GM23338 (cell line): ENCODE data around the gene PIK3R4. TPM values are rescaled to one million over a fixed set of nuclear protein-coding genes. Genes with fewer than 3 reads are reported as not detected.

Experiments
- ATAC-seq: fragments of 200-7000 bp; cut with Tn5 transposase; 3 replicates; pipeline ENCODE4 v1.9.1; 2020
- DNase-seq: peaks from one replicate; pipeline ENCODE4 v3.0.0-alpha.2; 2015; ENCODE audit warnings: low spot score
- H2AFZ ChIP-seq: fragments of 200-600 bp; sonication (generic); 2 replicates; pipeline ENCODE4 v1.8.0; 2016; ENCODE audit warnings: antibody characterized with exemption, mild to moderate bottlenecking, moderate library complexity
- H3F3A ChIP-seq: fragments of 200-600 bp; sonication (generic); replicated peaks from 2 replicates; pipeline ENCODE4 v1.8.0; 2017; ENCODE audit warnings: antibody characterized with exemption, mixed run types, low read depth
- H3K27ac ChIP-seq: fragments of 200-600 bp; sonication (generic); 2 replicates; pipeline ENCODE4 v1.6.1; 2016; ENCODE audit warnings: low read depth
- H3K27me3 ChIP-seq: fragments of 200-600 bp; sonication (generic); 2 replicates; pipeline ENCODE4 v1.8.0; 2016; ENCODE audit warnings: mild to moderate bottlenecking, mixed run types, moderate library complexity; ENCODE audit not compliant: insufficient read depth
- H3K36me3 ChIP-seq: fragments of 200-600 bp; sonication (generic); 2 replicates; pipeline ENCODE4 v1.8.0; 2016; ENCODE audit warnings: mild to moderate bottlenecking; ENCODE audit not compliant: insufficient read depth
- H3K4me1 ChIP-seq: fragments of 200-600 bp; sonication (generic); 2 replicates; pipeline ENCODE4 v1.8.0; 2016; ENCODE audit warnings: mild to moderate bottlenecking, moderate library complexity; ENCODE audit not compliant: insufficient read depth
- H3K4me2 ChIP-seq: fragments of 200-600 bp; sonication (generic); 2 replicates; pipeline ENCODE4 v1.7.1; 2017; ENCODE audit warnings: mixed run types
- H3K4me3 ChIP-seq: fragments of 200-600 bp; sonication (generic); 2 replicates; pipeline ENCODE4 v1.6.1; 2016; ENCODE audit warnings: mixed run types
- H3K79me2 ChIP-seq: fragments of 200-600 bp; sonication (generic); replicated peaks from 2 replicates; pipeline ENCODE4 v1.8.0; 2017; ENCODE audit warnings: mild to moderate bottlenecking; ENCODE audit not compliant: insufficient read depth
- H3K9me2 ChIP-seq: fragments of 200-600 bp; sonication (generic); 2 replicates; pipeline ENCODE4 v1.8.0; 2017; ENCODE audit not compliant: insufficient read depth
- H4K20me1 ChIP-seq: fragments of 200-600 bp; sonication (generic); replicated peaks from 2 replicates; pipeline ENCODE4 v1.8.0; 2017; ENCODE audit warnings: mild to moderate bottlenecking; ENCODE audit not compliant: insufficient read depth
- H3K27ac Mint-ChIP-seq: 2 replicates; pipeline ENCODE4 v1.8.0; 2020; ENCODE audit warnings: inconsistent platforms, mild to moderate bottlenecking, moderate library complexity, mixed read lengths
- H3K27me3 Mint-ChIP-seq: 3 replicates; pipeline ENCODE4 v1.8.0; 2022; ENCODE audit warnings: low read depth, mild to moderate bottlenecking, moderate library complexity, mixed read lengths, inconsistent platforms; ENCODE audit not compliant: insufficient read depth, poor library complexity
- H3K36me3 Mint-ChIP-seq: 3 replicates; pipeline ENCODE4 v1.8.0; 2021; ENCODE audit warnings: low read depth, mild to moderate bottlenecking, inconsistent platforms, moderate library complexity, mixed read lengths
- H3K4me1 Mint-ChIP-seq: 3 replicates; pipeline ENCODE4 v1.8.0; 2020; ENCODE audit warnings: mild to moderate bottlenecking, inconsistent platforms, mixed read lengths
- H3K4me3 Mint-ChIP-seq: 3 replicates; pipeline ENCODE4 v1.8.0; 2021; ENCODE audit warnings: moderate library complexity, mild to moderate bottlenecking, inconsistent platforms, mixed read lengths
- H3K9me3 Mint-ChIP-seq: 3 replicates; pipeline ENCODE4 v1.8.0; 2020; ENCODE audit warnings: moderate library complexity, mild to moderate bottlenecking, inconsistent platforms, mixed read lengths
- EZH2 ChIP-seq: fragments of 200-600 bp; sonication (generic); IDR thresholded peaks from one replicate; pipeline ENCODE4 v1.8.0; 2017; ENCODE audit warnings: antibody characterized with exemption, mild to moderate bottlenecking, low read depth; ENCODE audit not compliant: unreplicated experiment
- EZH2phosphoT487 ChIP-seq: fragments of 200-600 bp; sonication (generic); IDR thresholded peaks from one replicate; pipeline ENCODE4 v1.8.1; 2018; ENCODE audit warnings: antibody characterized with exemption; ENCODE audit not compliant: unreplicated experiment
- JUNB ChIP-seq: IDR thresholded peaks from one replicate; pipeline ENCODE4 v1.6.1; 2016; ENCODE audit warnings: antibody characterized with exemption; ENCODE audit not compliant: unreplicated experiment
- NANOG ChIP-seq: IDR thresholded peaks from 2 replicates; pipeline ENCODE4 v1.6.1; 2016; ENCODE audit warnings: antibody characterized with exemption, borderline replicate concordance
- POLR2AphosphoS5 ChIP-seq: IDR thresholded peaks from 2 replicates; pipeline ENCODE4 v1.6.1; 2016; ENCODE audit warnings: antibody characterized with exemption, low read depth
- STAT1 ChIP-seq: IDR thresholded peaks from one replicate; pipeline ENCODE4 v1.6.1; 2016; ENCODE audit warnings: antibody characterized with exemption; ENCODE audit not compliant: unreplicated experiment
- ZNF114 ChIP-seq: fragments of 250-450 bp; sonication (Bioruptor Pico); IDR thresholded peaks from 2 replicates; pipeline ENCODE4 v1.5.0; 2020; ENCODE audit warnings: mild to moderate bottlenecking, moderate library complexity
- ZNF331 ChIP-seq: fragments of 250-450 bp; sonication (Bioruptor Pico); IDR thresholded peaks from 2 replicates; pipeline ENCODE4 v1.5.0; 2020; ENCODE audit warnings: low read depth, mild to moderate bottlenecking, moderate library complexity
- polyA plus RNA-seq: library from polyadenylated mRNA; unstranded; fragments of >200 nt; fragmentation: Nextera tagmentation; extraction: Ambion mirVana; gene quantifications from 2 replicates; pipeline ENCODE4 v1.2.1, GENCODE V29; 2016
- total RNA-seq: library from RNA; depleted of rRNA; stranded (reverse); fragments of >200 nt; shearing (Covaris generic); gene quantifications from 2 replicates; pipeline ENCODE4 v1.2.3, GENCODE V29; 2014
- TF ChIP-seq, protein P1 (sequence below): IDR thresholded peaks from 2 replicates; pipeline ENCODE4 v1.6.1; 2016; ENCODE audit warnings: antibody characterized with exemption
- TF ChIP-seq, protein P2 (sequence below): fragments of 250-450 bp; sonication (Bioruptor Pico); IDR thresholded peaks from 2 replicates; pipeline ENCODE4 v1.5.0; 2020; ENCODE audit warnings: mild to moderate bottlenecking, moderate library complexity
- TF ChIP-seq, protein P3 (sequence below): IDR thresholded peaks from one replicate; pipeline ENCODE4 v1.6.1; 2018; ENCODE audit warnings: antibody characterized with exemption; ENCODE audit not compliant: unreplicated experiment
- TF ChIP-seq, protein P4 (sequence below), 2 experiments: fragments of 200-600 bp in 1 of 2; sonication (generic) in 1 of 2; conservative IDR thresholded peaks; 2 replicates each; pipeline versions ENCODE4 v1.5.1 to v1.6.1; 2016 to 2017; ENCODE audit warnings: antibody characterized with exemption in 2 of 2, low read depth in 2 of 2, mild to moderate bottlenecking in 2 of 2, moderate library complexity in 1 of 2

The PIK3R4 gene
- total and polyA plus RNA-seq, 2 experiments from 2014 or later: 48.8 to 65.1 TPM

DNA sequence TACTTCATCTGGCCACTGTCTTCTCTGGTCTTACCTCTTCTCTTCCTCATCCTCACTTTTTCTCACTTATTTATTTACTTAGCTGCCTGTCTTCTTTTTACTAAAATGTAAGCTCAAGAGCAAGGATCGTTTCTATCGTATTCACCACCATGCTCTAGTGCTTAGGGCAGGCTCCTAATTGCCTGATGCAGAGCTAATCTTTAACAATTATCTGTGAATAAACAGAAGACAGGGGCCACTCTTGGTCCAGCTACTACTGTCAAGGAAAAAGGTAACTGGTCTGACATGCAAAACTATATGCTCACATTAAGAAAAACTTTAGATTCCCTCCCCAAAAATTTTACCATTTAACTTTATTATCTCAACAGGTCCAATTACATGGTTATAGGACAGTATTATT is 17.5 kb downstream of the PIK3R4 start:
- H4K20me1 ChIP-seq: 0 out of 2 replicates have a peak, but pooled peaks cover under 1% of the 10 kb centered on the region
- Mint-ChIP-seq H3K36me3 (peaks cover 9% of the 10 kb centered on the region; the same call in 2 of the 3 replicates), H3K4me1 (peaks cover 7% of the 10 kb centered on the region; the same call in 2 of the 3 replicates), H3K27me3 (no peaks in the 10 kb centered on the region), H3K9me3 (no peaks in the 10 kb centered on the region), H3K27ac (no peak overlapping the region), H3K4me3 (no peak overlapping the region)
- H3K27me3 ChIP-seq: no peaks in the 10 kb centered on the region
- no peaks in the 10 kb centered on the region for H3K9me2 ChIP-seq
- no peak overlapping the region for H3K27ac ChIP-seq
- H2AFZ ChIP-seq: no peak overlapping the region
- TF ChIP-seq, protein P1, sequence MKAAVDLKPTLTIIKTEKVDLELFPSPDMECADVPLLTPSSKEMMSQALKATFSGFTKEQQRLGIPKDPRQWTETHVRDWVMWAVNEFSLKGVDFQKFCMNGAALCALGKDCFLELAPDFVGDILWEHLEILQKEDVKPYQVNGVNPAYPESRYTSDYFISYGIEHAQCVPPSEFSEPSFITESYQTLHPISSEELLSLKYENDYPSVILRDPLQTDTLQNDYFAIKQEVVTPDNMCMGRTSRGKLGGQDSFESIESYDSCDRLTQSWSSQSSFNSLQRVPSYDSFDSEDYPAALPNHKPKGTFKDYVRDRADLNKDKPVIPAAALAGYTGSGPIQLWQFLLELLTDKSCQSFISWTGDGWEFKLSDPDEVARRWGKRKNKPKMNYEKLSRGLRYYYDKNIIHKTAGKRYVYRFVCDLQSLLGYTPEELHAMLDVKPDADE: no peak
- TF ChIP-seq, protein P2, sequence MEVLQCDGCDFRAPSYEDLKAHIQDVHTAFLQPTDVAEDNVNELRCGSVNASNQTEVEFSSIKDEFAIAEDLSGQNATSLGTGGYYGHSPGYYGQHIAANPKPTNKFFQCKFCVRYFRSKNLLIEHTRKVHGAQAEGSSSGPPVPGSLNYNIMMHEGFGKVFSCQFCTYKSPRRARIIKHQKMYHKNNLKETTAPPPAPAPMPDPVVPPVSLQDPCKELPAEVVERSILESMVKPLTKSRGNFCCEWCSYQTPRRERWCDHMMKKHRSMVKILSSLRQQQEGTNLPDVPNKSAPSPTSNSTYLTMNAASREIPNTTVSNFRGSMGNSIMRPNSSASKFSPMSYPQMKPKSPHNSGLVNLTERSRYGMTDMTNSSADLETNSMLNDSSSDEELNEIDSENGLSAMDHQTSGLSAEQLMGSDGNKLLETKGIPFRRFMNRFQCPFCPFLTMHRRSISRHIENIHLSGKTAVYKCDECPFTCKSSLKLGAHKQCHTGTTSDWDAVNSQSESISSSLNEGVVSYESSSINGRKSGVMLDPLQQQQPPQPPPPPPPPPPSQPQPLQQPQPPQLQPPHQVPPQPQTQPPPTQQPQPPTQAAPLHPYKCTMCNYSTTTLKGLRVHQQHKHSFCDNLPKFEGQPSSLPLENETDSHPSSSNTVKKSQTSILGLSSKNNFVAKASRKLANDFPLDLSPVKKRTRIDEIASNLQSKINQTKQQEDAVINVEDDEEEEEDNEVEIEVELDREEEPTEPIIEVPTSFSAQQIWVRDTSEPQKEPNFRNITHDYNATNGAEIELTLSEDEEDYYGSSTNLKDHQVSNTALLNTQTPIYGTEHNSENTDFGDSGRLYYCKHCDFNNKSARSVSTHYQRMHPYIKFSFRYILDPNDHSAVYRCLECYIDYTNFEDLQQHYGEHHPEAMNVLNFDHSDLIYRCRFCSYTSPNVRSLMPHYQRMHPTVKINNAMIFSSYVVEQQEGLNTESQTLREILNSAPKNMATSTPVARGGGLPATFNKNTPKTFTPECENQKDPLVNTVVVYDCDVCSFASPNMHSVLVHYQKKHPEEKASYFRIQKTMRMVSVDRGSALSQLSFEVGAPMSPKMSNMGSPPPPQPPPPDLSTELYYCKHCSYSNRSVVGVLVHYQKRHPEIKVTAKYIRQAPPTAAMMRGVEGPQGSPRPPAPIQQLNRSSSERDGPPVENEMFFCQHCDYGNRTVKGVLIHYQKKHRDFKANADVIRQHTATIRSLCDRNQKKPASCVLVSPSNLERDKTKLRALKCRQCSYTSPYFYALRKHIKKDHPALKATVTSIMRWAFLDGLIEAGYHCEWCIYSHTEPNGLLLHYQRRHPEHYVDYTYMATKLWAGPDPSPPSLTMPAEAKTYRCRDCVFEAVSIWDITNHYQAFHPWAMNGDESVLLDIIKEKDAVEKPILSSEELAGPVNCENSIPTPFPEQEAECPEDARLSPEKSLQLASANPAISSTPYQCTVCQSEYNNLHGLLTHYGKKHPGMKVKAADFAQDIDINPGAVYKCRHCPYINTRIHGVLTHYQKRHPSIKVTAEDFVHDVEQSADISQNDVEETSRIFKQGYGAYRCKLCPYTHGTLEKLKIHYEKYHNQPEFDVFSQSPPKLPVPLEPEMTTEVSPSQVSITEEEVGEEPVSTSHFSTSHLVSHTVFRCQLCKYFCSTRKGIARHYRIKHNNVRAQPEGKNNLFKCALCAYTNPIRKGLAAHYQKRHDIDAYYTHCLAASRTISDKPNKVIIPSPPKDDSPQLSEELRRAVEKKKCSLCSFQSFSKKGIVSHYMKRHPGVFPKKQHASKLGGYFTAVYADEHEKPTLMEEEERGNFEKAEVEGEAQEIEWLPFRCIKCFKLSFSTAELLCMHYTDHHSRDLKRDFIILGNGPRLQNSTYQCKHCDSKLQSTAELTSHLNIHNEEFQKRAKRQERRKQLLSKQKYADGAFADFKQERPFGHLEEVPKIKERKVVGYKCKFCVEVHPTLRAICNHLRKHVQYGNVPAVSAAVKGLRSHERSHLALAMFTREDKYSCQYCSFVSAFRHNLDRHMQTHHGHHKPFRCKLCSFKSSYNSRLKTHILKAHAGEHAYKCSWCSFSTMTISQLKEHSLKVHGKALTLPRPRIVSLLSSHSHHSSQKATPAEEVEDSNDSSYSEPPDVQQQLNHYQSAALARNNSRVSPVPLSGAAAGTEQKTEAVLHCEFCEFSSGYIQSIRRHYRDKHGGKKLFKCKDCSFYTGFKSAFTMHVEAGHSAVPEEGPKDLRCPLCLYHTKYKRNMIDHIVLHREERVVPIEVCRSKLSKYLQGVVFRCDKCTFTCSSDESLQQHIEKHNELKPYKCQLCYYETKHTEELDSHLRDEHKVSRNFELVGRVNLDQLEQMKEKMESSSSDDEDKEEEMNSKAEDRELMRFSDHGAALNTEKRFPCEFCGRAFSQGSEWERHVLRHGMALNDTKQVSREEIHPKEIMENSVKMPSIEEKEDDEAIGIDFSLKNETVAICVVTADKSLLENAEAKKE (CRISPR knock-in tag): no peak
- no peak for TF ChIP-seq POLR2AphosphoS5
- TF ChIP-seq, protein P3, sequence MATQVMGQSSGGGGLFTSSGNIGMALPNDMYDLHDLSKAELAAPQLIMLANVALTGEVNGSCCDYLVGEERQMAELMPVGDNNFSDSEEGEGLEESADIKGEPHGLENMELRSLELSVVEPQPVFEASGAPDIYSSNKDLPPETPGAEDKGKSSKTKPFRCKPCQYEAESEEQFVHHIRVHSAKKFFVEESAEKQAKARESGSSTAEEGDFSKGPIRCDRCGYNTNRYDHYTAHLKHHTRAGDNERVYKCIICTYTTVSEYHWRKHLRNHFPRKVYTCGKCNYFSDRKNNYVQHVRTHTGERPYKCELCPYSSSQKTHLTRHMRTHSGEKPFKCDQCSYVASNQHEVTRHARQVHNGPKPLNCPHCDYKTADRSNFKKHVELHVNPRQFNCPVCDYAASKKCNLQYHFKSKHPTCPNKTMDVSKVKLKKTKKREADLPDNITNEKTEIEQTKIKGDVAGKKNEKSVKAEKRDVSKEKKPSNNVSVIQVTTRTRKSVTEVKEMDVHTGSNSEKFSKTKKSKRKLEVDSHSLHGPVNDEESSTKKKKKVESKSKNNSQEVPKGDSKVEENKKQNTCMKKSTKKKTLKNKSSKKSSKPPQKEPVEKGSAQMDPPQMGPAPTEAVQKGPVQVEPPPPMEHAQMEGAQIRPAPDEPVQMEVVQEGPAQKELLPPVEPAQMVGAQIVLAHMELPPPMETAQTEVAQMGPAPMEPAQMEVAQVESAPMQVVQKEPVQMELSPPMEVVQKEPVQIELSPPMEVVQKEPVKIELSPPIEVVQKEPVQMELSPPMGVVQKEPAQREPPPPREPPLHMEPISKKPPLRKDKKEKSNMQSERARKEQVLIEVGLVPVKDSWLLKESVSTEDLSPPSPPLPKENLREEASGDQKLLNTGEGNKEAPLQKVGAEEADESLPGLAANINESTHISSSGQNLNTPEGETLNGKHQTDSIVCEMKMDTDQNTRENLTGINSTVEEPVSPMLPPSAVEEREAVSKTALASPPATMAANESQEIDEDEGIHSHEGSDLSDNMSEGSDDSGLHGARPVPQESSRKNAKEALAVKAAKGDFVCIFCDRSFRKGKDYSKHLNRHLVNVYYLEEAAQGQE: no peak
- no peak for TF ChIP-seq STAT1
- no peak for TF ChIP-seq JUNB
- TF ChIP-seq EZH2phosphoT487: no peak
- no peak for TF ChIP-seq ZNF114 (CRISPR knock-in tag)
- no peak for TF ChIP-seq EZH2
- TF ChIP-seq ZNF331: no peak
- no peak for TF ChIP-seq NANOG
- TF ChIP-seq, protein P4, sequence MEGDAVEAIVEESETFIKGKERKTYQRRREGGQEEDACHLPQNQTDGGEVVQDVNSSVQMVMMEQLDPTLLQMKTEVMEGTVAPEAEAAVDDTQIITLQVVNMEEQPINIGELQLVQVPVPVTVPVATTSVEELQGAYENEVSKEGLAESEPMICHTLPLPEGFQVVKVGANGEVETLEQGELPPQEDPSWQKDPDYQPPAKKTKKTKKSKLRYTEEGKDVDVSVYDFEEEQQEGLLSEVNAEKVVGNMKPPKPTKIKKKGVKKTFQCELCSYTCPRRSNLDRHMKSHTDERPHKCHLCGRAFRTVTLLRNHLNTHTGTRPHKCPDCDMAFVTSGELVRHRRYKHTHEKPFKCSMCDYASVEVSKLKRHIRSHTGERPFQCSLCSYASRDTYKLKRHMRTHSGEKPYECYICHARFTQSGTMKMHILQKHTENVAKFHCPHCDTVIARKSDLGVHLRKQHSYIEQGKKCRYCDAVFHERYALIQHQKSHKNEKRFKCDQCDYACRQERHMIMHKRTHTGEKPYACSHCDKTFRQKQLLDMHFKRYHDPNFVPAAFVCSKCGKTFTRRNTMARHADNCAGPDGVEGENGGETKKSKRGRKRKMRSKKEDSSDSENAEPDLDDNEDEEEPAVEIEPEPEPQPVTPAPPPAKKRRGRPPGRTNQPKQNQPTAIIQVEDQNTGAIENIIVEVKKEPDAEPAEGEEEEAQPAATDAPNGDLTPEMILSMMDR (conservative IDR thresholded peaks at IDR 0.05; ENCODE audit: low read depth in 2 of 2): no peak
- no peak overlapping the region for H3K4me2 ChIP-seq
- no peak overlapping the region for H3K4me3 ChIP-seq
- H3K79me2 ChIP-seq: no peaks in the 10 kb centered on the region; the same call in 1 of the 2 replicates
- H3K4me1 ChIP-seq: peaks cover 3% of the 10 kb centered on the region; the same call in 1 of the 2 replicates
- peaks cover 12% of the 10 kb centered on the region; the same call in 1 of the 2 replicates for H3K36me3 ChIP-seq
- ATAC-seq (no peak), DNase-seq (no peak)
- no peaks in the 10 kb centered on the region for H3F3A ChIP-seq
